Mononuclear cell (primary cell): ENCODE measurements around the gene BCHE. TPM values are rescaled to one million over a fixed set of nuclear protein-coding genes. Genes with fewer than 3 reads are reported as not detected.

Experiments used
- H3K27me3 ChIP-seq: 2 replicates; pipeline ENCODE4 v1.6.0; 2011; ENCODE audit warnings: low read length, control low read depth; ENCODE audit not compliant: insufficient read depth
- H3K4me1 ChIP-seq: 2 replicates; pipeline ENCODE4 v1.5.1; 2011; ENCODE audit warnings: mild to moderate bottlenecking, low read length, control low read depth; ENCODE audit not compliant: insufficient read depth
- H3K4me3 ChIP-seq: 2 replicates; pipeline ENCODE4 v1.5.1; 2011; ENCODE audit warnings: mild to moderate bottlenecking, low read length, moderate library complexity
- H3K9me3 ChIP-seq: 2 replicates; pipeline ENCODE4 v1.5.1; 2011; ENCODE audit warnings: low read depth, mild to moderate bottlenecking, control low read depth, low read length
- total RNA-seq: library from RNA; depleted of rRNA; stranded (reverse); fragments of >200 nt; gene quantifications from one replicate; pipeline ENCODE4 v1.2.3, GENCODE V29; 2012

The BCHE gene
- not detected for total RNA-seq

DNA sequence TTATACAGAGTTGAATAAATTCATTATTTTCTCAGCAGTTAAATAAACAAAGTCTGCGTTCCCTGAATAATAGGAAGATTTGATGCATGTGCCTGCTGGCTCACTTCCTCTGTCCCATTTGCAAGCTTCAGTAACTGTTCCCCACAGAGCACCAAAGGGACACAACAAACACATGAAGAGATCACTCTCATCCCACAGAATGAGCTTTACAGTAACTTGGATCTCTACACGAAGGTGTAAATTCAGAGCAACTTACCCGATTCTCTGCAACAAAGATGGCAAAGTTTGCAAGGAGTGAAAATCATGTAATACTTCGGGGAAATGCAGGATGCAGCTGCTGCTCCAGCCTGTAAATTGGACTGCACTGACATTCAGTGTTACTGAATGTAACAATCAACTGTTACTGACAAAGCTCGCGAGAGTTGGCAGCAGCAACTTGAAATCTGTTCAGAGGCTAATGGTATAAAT is at the start of gene BCHE:
BCHE (minus strand) TSS at position 366 of the 468 bp plus-strand sequence. CDS start 6,390 bp downstream, outside the sequence.
- H3K4me1 ChIP-seq: no peaks in the 10 kb centered on the region

DNA sequence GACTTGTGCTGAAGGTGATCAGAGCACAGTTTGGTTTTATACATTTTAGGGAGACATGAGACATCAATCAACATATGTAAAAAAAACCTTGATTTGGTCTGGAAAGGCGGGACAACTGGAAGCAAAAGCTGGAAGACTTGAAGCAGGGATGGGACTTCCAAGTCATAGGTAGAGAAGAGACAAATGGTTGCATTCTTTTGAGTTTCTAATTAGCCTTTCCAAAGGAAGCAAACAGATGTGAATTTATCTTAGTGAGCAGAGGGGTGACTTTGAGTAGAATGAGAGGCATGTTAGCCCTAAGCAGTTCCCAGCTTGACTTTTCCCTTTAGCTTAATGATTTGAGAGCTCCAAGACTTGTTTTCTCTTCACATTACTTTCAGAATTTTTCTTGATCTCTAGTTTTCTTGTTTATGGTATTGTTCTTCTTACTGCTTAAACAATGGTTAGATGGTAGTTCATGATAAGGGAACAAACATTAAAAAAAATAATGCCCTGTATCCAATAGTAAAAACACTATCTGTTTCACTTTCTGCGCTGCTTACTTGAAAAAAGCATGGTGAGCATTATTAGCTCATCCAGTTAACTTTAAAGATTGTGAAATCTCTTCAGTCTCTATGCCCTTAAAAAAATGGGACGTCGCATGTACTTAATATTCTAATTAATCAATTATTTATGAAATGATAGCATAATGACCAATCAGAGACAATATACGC is 48.5 kb upstream of the BCHE start:
- Histone ChIP-seq H3K9me3 (no peaks in the 10 kb centered on the region), H3K27me3 (no peaks in the 10 kb centered on the region), H3K4me3 (no peak overlapping the region), H3K4me1 (no peaks in the 10 kb centered on the region)

More for the DNA sequence above, at the start of gene BCHE:
- H3K4me3 ChIP-seq: no peak within 1 kb of the TSS
- no peaks in the 10 kb centered on the region for H3K9me3 ChIP-seq
- no peaks in the 10 kb centered on the region for H3K27me3 ChIP-seq

DNA sequence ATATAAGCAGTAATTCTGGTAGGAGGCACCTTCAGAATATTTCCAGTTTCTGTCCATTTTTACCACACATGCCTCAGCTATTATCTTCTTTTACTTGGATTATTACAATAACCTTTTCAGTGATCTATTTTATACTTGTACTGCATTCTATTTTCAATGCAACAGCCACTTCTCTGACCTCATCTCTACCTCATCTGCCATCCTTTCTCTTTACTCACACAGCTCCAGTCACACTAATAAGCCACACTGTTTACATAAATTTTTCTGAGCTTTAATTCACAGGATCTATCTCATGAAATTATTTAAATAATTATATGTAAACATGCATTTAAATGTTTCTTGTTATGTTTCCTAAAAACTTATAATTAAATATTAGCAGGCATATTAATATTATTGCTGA is 47.3 kb upstream of the BCHE start:
- no peaks in the 10 kb centered on the region for H3K4me1 ChIP-seq
- no peaks in the 10 kb centered on the region for H3K27me3 ChIP-seq
- H3K4me3 ChIP-seq: no peak overlapping the region
- H3K9me3 ChIP-seq: no peaks in the 10 kb centered on the region

DNA sequence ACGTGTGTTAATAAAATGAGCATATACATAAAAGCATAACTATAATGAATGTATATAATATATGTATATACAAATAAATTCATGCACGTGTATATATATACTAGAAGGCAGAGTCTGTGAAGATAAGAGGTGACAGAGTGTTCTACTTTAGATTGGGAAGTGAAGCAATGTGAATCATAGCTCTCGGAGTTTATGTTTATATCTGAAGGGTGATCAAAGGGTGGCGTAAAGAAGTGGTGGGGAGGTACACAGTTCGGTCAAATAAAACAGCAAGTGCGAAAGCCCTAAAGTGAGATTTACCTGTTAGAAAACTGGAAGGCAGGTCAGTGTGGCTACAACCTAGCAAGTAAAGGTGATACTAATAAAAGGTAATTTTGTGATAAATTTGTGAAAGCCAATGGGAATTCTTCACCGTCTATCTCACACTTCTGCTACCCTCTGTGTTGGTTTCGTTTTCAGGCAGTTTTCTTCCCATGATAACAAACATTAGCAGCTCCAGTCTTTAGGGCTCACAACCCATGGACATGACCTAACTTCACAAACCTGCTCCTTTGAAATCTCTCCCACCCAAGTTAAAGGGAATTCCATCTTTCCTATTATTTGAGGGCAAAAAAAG is 46.7 kb upstream of the BCHE start:
- Histone ChIP-seq H3K4me3 (no peak overlapping the region), H3K4me1 (no peaks in the 10 kb centered on the region), H3K9me3 (no peaks in the 10 kb centered on the region), H3K27me3 (no peaks in the 10 kb centered on the region)

DNA sequence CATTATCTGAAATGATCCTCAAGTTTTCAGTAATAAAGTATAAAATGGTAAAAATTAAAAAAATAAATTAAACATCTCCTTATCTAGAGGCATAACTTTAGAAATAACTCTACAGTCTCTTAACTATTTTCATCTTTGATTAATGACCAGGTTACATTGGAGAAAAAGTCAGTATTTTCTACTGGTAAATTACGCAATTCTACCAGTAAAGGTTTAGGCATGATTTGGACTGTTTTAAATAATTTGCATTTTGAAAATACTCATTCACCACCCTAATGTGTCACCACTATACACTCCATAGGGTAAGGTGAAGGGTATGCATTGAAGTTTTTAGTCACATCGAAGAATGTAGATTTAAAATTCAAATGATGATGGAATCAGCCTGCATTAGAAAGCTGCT is 45.9 kb upstream of the BCHE start:
- Histone ChIP-seq H3K9me3 (no peaks in the 10 kb centered on the region), H3K27me3 (no peaks in the 10 kb centered on the region), H3K4me1 (no peaks in the 10 kb centered on the region), H3K4me3 (no peak overlapping the region)

DNA sequence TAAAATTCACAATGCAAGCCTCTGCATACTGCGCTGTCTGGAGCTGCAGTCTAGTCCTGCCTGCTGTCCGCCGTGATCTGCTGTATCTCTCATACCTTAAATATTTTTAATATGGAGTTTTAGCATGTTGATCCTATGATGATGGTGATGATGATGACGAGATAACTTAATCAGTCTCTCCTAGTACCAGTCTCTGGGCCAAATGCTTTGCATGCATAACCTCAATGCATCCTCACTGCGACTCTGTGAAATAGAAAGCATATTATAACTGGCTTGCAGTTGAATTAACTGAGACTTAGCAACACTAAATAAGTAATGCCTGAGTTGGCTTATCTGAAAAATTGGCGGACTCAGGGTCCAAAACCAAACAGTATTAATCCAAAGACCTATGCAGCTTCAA is 38.4 kb upstream of the BCHE start:
- Histone ChIP-seq H3K9me3 (no peaks in the 10 kb centered on the region), H3K4me1 (no peaks in the 10 kb centered on the region), H3K4me3 (no peak overlapping the region), H3K27me3 (no peaks in the 10 kb centered on the region)

DNA sequence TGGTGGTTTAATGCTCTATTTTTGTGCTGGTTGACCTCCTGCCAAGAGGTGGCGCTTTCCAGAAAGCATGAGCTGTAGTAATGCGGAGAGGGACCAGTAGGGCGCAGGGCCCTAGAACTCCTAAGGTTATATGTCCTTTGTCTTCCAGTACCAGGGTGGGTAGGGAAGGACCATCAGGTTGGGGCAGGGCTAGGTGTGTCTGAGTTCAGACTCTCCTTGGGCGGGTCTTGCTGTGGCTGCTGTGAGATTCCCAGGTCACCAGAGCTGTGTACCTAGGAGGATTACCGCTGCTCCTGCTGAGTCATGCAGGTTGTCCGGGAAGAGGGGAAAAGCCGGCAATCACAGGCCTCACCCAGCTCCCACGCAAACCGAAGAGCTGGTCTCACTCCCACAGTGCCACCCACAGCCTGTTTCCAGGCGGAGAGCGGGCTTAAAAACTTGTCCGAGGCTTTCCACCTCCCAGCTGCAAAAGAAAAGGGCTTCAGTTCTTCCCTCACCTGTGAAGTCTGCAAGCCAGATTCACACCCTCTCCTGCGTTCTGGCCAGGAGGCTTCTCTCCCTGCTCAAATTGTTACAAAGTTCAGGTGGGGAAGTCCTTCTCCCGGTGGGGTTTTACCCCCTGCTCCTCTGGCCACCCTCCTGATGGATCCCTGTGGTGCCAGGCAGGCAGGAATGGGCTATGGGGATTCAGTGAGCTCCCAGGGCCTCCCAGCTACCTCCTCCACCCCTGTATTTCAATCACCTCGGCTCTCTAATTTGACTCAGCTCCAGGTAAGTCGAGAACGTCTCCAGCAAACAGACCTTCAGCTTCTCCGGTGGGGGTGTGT is 37.7 kb upstream of the BCHE start:
- no peaks in the 10 kb centered on the region for H3K4me1 ChIP-seq
- no peaks in the 10 kb centered on the region for H3K9me3 ChIP-seq
- no peak overlapping the region for H3K4me3 ChIP-seq
- no peaks in the 10 kb centered on the region for H3K27me3 ChIP-seq

DNA sequence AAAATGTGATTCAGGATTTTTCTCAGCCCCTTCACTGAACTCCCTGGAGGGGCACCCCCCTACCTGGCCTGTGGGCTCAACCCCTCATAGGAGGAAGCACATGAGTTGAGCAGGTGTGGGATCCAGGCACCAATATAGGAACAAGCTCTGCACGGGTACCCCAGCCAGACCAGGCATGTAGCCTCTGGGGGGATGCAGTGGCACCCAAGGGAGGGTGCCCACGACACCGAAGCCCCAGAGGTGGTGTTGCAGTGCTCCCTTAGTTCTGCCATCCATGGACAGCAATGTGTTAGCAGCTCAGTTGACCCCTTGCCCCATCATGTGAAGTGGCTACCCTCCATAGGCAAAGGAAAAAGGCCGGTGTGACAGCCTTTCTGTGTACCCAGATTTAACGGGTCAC is 30.9 kb upstream of the BCHE start:
- no peak overlapping the region for H3K4me3 ChIP-seq
- no peaks in the 10 kb centered on the region for H3K27me3 ChIP-seq
- H3K4me1 ChIP-seq: no peaks in the 10 kb centered on the region
- H3K9me3 ChIP-seq: no peaks in the 10 kb centered on the region

DNA sequence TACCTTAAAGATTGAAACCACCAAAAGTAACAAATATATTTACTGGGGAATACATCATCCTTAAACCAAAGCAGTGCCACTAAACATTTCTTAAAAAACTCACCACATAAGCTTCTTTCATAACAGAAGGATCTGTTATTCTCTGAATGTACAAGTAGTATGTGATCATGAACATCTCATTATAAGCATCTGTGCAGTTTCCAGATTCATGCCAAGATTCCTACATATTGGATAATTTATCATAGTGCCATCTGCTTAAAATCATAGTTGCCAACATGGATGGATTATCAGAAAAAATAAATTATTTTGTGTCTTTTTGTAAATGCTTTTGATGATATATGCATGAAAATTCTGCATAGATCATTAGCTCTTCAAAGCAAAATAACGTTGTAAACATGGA is 21.8 kb upstream of the BCHE start:
- Histone ChIP-seq H3K27me3 (no peaks in the 10 kb centered on the region), H3K4me3 (no peak overlapping the region), H3K4me1 (no peaks in the 10 kb centered on the region), H3K9me3 (no peaks in the 10 kb centered on the region)

DNA sequence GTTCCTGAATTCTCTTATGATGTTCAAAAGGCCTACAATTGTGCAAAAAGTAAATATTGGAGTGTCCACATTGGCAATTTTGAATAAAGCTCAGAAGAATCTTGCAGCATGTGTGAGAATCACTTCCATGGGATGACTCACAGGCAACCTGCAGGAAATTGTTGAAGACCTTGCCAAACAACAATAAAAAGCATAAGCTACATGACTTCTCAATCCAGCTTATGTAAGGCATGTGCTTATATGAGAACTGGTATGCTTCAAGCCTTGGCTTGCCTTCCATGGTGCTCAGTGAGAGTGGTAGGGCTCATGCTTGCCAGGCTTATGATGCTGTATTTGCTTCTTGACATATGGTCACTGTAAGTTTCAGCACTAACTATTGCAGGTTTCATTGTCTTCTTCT is 18.4 kb upstream of the BCHE start:
- no peaks in the 10 kb centered on the region for H3K4me1 ChIP-seq
- H3K27me3 ChIP-seq: no peaks in the 10 kb centered on the region
- no peak overlapping the region for H3K4me3 ChIP-seq
- no peaks in the 10 kb centered on the region for H3K9me3 ChIP-seq

DNA sequence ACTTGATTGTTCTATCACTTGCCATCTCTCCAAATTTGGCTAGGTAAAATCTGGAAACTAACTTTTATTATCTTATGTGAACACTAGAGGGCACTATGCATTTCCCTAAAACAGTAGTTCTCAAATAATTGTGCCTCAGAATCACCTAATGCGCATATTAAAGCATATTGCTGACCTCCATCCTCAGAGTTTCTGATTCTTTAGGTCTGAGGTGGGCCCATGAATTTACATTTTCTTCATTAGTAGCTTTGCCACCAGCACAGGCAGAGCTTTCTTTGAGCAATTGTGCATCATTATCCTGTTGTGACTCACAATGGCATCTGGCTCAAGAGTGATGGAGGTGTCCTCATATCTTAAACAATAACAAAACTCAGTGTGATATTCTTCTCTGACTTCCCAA is 17.5 kb upstream of the BCHE start:
- H3K4me1 ChIP-seq: no peaks in the 10 kb centered on the region
- no peaks in the 10 kb centered on the region for H3K9me3 ChIP-seq
- H3K27me3 ChIP-seq: no peaks in the 10 kb centered on the region
- H3K4me3 ChIP-seq: no peak overlapping the region

DNA sequence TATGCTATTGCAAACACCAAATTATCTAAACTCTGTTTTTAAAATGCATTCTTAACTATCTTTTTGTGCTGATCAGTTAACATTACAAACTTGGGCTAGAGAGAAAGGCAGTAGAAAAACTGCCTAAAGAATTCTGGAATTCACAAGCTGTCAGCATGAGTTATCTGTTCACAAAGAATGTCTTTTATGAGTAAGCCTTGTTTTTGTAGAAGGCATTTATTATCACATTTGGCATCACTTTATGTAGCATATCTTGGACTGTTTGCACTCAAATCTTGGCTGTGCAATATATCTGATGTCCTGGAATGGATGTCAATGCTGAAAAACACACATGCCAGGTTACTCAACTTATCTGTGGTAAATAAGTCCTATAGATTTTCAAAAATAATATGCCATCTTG is 15.5 kb upstream of the BCHE start:
- Histone ChIP-seq H3K4me1 (no peaks in the 10 kb centered on the region), H3K4me3 (no peak overlapping the region), H3K9me3 (no peaks in the 10 kb centered on the region), H3K27me3 (no peaks in the 10 kb centered on the region)

DNA sequence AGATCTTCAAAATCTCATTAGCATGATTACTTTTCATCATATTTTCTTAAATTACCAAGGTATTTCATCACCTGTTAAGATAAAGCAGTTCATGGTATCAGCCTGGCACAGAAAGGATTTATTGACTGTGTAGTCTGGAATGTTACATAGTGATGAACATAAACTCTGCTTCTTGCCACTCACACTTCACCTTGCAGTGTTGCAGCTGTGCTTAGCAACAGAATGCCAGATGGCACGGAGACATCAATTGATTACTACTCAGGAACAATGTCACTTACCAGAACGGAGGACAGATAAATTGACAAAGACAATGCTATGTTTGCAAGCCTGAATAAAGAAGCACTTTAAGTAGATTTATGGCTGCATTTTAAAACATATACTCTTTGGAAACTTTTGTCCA is 15.0 kb upstream of the BCHE start:
- H3K27me3 ChIP-seq: no peaks in the 10 kb centered on the region
- no peaks in the 10 kb centered on the region for H3K9me3 ChIP-seq
- H3K4me1 ChIP-seq: no peaks in the 10 kb centered on the region
- no peak overlapping the region for H3K4me3 ChIP-seq

DNA sequence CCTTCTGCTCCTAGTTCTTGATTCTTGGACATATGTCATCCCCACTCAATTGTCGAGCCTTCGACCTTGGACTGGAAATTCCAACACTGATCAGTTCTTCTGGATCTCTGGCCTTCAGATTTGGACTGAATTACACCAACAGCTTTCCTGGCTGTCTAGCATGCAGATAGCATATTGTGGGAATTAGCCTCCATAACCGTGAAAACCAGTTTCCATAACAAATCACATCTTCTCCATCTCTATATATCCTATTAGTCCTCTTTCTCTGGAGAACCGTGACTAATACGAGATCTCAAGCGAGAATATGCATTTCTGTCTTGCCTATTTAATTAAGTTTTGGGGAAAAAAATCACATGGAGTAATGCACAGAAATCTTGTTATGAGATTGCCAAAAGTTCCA is 8.8 kb upstream of the BCHE start:
- Histone ChIP-seq H3K9me3 (no peaks in the 10 kb centered on the region), H3K4me3 (no peak overlapping the region), H3K27me3 (no peaks in the 10 kb centered on the region), H3K4me1 (no peaks in the 10 kb centered on the region)

DNA sequence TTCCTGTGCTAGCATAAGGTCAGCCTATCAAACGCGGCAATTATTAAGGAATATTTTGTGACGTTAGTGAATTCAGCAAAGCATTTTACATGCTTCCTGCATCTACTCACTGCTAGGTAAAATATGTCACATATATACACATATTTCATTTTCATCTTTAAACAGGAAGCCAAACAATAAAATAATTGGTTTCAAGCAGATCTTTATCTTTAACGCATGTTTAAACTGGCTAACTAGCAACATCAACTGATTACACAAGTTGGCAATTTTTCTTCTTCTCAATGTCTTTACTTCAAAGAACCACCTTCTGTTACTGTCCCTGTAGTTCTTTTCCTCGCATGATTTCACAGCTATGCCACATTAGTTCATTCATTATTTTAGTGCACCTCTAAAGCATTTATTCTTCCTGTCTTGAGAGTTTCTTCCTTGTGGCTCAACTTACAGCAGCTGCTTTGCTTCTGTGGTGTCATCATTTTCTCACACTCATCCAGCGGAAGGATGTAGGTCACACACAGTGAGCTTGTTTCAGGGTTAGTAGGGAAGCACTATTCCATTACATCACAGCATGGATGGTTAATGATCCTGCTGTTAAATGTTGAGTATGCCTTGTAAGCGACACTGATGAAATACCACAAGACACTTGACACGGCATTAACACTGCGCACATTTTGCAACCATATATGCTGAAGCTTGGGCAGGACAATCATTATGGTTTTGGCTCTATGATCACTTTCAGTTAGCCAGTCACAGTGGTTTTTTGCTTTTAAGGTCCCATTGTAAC is 2.3 kb upstream of the BCHE start:
- Histone ChIP-seq H3K27me3 (no peaks in the 10 kb centered on the region), H3K9me3 (no peaks in the 10 kb centered on the region), H3K4me1 (no peaks in the 10 kb centered on the region), H3K4me3 (no peak overlapping the region)
